ENCODE data around the gene CXCL13. TPM values are rescaled to one million over a fixed set of nuclear protein-coding genes. Genes with fewer than 3 reads are reported as not detected.

Gene CXCL13
- total RNA-seq, 3 donors from 2014 or later (not counting 1 experiment from before 2014, with no cell fraction given), result not detected

GRCh38 chr4:77618383-77619241 is 13.0 kb downstream of the CXCL13 start:
- Mint-ChIP-seq H3K4me3 (no peak overlapping the region), H3K9me3 (no peaks in the 10 kb centered on the region), H3K36me3 (no peaks in the 10 kb centered on the region), H3K4me1 (peaks cover 10% of the 10 kb centered on the region in 2 donors), H3K27ac (no peak overlapping the region), H3K27me3 (ENCODE audit: low read depth in 2 of 2) (peaks cover 23 to 27% of the 10 kb centered on the region in 2 donors)
- H3K27me3 ChIP-seq (ENCODE audit: control insufficient read depth, insufficient read depth, low read length), result no peaks in the 10 kb centered on the region
- ATAC-seq (peak; percentile 88 to 97 (median 88)), DNase-seq (peak; percentile 27 to 76)
- H3K4me1 ChIP-seq (ENCODE audit: control insufficient read depth, insufficient read depth, low read length), result peaks cover 6% of the 10 kb centered on the region
- no peak overlapping the region for H3K27ac ChIP-seq (ENCODE audit: low read length)
- H3K36me3 ChIP-seq (ENCODE audit: control insufficient read depth, insufficient read depth, low read length), result no peaks in the 10 kb centered on the region
- TF ChIP-seq CTCF (IDR thresholded peaks at IDR 0.05), result peak; percentile 94
- no peaks in the 10 kb centered on the region for H3K9me3 ChIP-seq (ENCODE audit: control insufficient read depth, insufficient read depth, low read length)
- H3K4me3 ChIP-seq (ENCODE audit: low read length), result no peak overlapping the region
- intact Hi-C loops (cut with micrococcal nuclease), result loop anchor here (5.0 kb wide), 2 partner anchors 231 to 376 kb away; no protein-coding TSS in a partner anchor
- WGBS (ENCODE audit: insufficient coverage), result 17% methylated on average over 12 of the region's 12 CpGs

GRCh38 chr4:77619408-77619807 is 13.8 kb downstream of the CXCL13 start:
- DNase-seq, result no peak
- H3K4me1 ChIP-seq (ENCODE audit: control insufficient read depth, insufficient read depth, low read length), result peaks cover 6% of the 10 kb centered on the region
- H3K36me3 Mint-ChIP-seq, result no peaks in the 10 kb centered on the region
- no peaks in the 10 kb centered on the region for H3K9me3 Mint-ChIP-seq
- WGBS (ENCODE audit: insufficient coverage), result 83% methylated on average over 1 of the region's 1 CpG
- H3K4me3 Mint-ChIP-seq, result no peak overlapping the region
- no peaks in the 10 kb centered on the region for H3K27me3 ChIP-seq (ENCODE audit: control insufficient read depth, insufficient read depth, low read length)
- H3K4me1 Mint-ChIP-seq, result peaks cover 10% of the 10 kb centered on the region in 2 donors
- no peak for ATAC-seq
- H3K27ac ChIP-seq (ENCODE audit: low read length), result no peak overlapping the region
- no peaks in the 10 kb centered on the region for H3K9me3 ChIP-seq (ENCODE audit: control insufficient read depth, insufficient read depth, low read length)
- TF ChIP-seq CTCF (IDR thresholded peaks at IDR 0.05), result no peak
- H3K4me3 ChIP-seq (ENCODE audit: low read length), result no peak overlapping the region
- intact Hi-C loops (cut with micrococcal nuclease), result loop anchor here (5.0 kb wide), 2 partner anchors 232 to 377 kb away; no protein-coding TSS in a partner anchor
- no peaks in the 10 kb centered on the region for H3K36me3 ChIP-seq (ENCODE audit: control insufficient read depth, insufficient read depth, low read length)
- H3K27me3 Mint-ChIP-seq (ENCODE audit: low read depth in 2 of 2), result peaks cover 23 to 27% of the 10 kb centered on the region in 2 donors
- no peak overlapping the region for H3K27ac Mint-ChIP-seq

GRCh38 chr4:77621254-77621653 is 15.6 kb downstream of the CXCL13 start:
- Histone ChIP-seq H3K9me3 (ENCODE audit: control insufficient read depth, insufficient read depth, low read length) (no peaks in the 10 kb centered on the region), H3K4me1 (ENCODE audit: control insufficient read depth, insufficient read depth, low read length) (peaks cover 6% of the 10 kb centered on the region), H3K36me3 (ENCODE audit: control insufficient read depth, insufficient read depth, low read length) (no peaks in the 10 kb centered on the region), H3K27me3 (ENCODE audit: control insufficient read depth, insufficient read depth, low read length) (no peaks in the 10 kb centered on the region), H3K27ac (ENCODE audit: low read length) (no peak overlapping the region), H3K4me3 (ENCODE audit: low read length) (no peak overlapping the region)
- intact Hi-C loops (cut with micrococcal nuclease), result no loop called here
- no peak overlapping the region for H3K4me3 Mint-ChIP-seq
- DNase-seq (no peak), ATAC-seq (no peak)
- peaks cover 21 to 23% of the 10 kb centered on the region in 2 donors for H3K27me3 Mint-ChIP-seq (ENCODE audit: low read depth in 2 of 2)
- H3K36me3 Mint-ChIP-seq, result no peaks in the 10 kb centered on the region
- H3K27ac Mint-ChIP-seq, result no peak overlapping the region
- peaks cover 10% of the 10 kb centered on the region in 2 donors for H3K4me1 Mint-ChIP-seq
- no peaks in the 10 kb centered on the region for H3K9me3 Mint-ChIP-seq
- TF ChIP-seq CTCF (IDR thresholded peaks at IDR 0.05), result no peak
